SKM-1 treated with dmso at 0.1 percent for 144 hours (cell line): ENCODE results near the gene PPP5C.

Source experiments
- DNase-seq: peaks from one replicate; lab custom pipeline; 2025; ENCODE audit not compliant: unreplicated experiment; lab: John Stamatoyannopoulos, UW

PPP5C gene

GRCh38 chr19:46330319-46330918, 16.5 kb upstream of the PPP5C start:
- DNase-seq: no peak

DNA sequence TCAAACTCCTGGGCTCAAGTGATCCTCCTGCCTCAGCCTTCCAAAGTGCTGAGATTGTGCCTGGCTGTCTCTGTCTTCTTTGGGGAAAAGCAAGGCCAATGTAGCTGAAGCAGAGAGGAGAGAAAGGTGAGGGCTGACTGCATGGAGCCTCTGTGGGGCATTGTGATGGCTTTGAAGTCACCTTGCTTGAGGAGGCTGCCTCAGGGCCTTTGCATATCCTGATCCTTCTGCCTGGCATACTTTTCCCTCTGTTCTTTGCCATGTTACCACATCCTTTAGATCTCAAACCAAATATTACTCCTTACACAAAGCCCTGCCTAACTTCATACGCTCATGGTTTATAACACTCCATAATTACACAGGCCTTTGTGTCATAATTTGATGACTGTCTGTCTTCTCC, 9.4 kb upstream of the PPP5C start:
- DNase-seq: no peak

GRCh38 chr19:46339446-46339845, 7.4 kb upstream of the PPP5C start:
- DNase-seq: no peak

GRCh38 chr19:46340051-46340659, 6.7 kb upstream of the PPP5C start:
- DNase-seq: no peak

GRCh38 chr19:46341937-46342336, 5.0 kb upstream of the PPP5C start:
- DNase-seq: no peak

DNA sequence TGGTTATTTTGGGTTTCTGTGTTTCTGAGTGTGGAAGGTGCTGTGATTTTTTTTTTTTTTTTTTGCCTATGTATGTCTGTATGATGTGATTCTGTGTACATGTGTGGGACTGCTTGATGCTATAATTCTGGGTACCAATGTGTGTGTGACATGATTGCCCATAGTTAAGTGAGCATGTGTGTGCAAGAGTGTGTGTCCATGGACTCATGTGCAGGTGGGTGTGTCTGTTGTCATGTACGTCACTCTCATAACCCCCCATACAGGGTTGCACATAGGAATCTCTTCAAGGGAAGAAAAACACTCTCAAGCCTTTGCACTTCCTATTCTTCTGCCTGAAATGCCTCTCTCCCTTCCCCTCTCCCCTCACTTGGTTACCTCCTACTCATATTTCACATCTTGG, 2.5 kb upstream of the PPP5C start:
- no peak for DNase-seq

DNA sequence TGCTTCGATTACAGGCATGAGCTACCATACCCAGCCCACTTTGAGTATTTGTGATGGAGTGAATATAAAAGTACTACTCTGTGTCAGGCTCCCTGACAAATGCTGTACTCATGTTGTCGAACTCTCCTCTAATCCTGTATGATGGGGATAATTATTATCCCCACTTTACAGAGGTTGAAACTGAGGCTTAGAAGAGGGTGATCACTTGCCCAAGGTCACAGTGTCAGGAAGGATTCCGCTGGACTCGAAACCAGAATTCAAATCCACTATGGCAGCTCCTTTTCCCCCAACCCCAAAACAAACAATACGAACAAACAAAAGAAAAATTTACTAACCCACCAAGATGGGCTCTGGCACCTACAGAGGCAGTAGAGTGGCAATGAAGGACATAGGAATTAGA, 1.7 kb upstream of the PPP5C start:
- DNase-seq: no peak

- DNase-seq: no peak
Measured at GRCh38 chr19:46347572-46347883, 641 bp downstream of the PPP5C start.

GRCh38 chr19:46347985-46348384, 1.1 kb downstream of the PPP5C start:
- no peak for DNase-seq

DNA sequence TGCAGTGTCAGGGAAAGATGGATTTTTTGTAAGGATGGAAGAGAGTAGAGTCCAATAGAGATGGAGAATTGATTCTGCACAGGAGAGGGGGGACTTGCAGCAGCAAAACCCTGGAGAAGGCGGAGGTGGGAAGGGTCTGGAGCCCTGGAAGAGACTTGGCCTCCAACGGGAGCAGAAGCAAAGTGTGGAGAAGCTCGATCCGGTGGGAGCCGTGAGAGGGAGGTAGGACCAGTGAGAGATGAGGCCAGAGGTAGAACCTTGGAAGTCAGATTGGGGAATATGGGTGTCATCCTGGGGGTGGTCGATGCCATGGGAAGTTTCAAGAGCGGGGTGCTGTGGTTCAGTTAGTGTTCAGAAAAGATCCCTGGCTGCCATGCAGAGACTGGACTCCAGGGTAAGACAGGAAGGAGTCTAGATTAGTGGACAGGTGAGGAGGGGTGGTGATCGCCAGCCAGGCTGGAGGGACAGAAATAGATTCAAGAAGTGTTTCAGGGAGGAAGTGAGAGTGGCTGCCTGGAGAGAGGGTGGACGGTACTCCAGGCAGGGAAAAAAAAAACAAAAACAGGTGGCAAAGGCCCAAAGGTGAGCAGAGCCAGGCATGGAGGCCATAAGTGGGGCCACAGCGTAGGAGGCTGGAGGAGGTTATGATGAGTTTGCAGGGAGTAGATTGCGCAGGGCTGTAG, 2.6 kb downstream of the PPP5C start:
- DNase-seq: no peak

DNA sequence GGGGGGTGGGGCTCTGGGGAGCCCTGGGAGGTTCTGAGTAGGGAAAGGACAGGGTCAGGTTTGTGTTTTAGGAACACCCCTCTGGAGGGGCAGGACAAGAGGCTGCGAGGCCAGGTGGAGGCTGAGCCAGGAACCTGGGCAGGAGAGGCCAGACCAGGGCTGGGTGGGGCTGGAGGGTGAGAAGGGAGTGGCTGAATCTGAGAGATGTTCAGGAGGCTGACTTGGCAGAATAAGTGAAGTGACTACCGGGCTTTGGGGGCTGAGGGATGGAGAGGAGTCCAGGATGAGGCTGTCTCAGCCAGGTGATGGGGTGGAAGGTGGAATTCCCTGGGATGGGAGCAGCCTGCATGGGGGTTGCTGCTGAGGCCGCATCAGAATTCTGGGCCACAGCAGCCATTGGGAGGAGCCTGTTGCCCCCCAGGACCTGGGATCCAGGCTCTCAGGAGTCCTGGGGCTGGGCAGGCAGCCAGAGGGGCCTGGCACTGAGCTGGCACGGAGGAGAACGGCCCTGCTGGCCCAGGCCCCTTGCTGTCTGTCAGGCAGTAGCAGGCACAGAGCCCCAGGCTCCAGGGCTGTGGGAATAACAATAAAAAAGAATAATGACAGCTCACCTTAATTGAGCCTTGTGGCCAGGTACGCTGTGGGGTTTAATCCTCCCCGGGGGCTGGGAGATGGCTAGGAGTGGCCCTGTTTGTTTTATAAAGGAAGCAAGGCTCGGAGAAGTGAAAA, 3.3 kb downstream of the PPP5C start:
- no peak for DNase-seq

- DNase-seq: no peak
Measured at GRCh38 chr19:46350758-46351159, 3.9 kb downstream of the PPP5C start.

GRCh38 chr19:46351241-46352041, 4.6 kb downstream of the PPP5C start:
- no peak for DNase-seq

DNA sequence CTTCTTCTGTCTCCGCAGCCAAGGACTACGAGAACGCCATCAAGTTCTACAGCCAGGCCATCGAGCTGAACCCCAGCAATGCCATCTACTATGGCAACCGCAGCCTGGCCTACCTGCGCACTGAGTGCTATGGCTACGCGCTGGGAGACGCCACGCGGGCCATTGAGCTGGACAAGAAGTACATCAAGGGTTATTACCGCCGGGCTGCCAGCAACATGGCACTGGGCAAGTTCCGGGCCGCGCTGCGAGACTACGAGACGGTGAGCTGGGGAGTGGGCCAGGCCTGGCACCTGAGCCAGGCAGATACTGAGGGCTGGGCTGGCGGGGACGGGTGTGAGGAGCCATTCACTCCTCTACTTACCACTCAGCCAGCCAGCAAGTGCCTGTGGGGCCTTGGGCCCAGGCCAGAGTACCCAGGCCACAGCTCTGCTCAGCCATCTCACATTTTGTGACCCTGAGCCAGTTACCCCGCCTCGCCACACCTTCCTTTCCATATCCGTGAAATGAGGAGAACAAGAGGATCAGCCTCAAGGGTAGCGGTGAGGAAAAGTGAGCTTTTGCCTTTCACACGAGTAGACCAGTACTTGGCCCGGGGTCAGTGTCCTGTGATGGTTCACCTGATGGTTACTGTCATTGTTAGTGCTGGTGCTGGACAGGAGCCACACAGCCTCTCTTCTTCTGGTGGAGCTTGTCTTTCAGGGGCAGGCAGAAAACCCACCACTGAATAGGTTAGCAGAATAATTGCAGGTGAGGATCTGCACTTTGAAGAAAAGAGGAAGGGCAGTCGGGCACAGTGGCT, 7.0 kb downstream of the PPP5C start:
- DNase-seq: no peak

DNA sequence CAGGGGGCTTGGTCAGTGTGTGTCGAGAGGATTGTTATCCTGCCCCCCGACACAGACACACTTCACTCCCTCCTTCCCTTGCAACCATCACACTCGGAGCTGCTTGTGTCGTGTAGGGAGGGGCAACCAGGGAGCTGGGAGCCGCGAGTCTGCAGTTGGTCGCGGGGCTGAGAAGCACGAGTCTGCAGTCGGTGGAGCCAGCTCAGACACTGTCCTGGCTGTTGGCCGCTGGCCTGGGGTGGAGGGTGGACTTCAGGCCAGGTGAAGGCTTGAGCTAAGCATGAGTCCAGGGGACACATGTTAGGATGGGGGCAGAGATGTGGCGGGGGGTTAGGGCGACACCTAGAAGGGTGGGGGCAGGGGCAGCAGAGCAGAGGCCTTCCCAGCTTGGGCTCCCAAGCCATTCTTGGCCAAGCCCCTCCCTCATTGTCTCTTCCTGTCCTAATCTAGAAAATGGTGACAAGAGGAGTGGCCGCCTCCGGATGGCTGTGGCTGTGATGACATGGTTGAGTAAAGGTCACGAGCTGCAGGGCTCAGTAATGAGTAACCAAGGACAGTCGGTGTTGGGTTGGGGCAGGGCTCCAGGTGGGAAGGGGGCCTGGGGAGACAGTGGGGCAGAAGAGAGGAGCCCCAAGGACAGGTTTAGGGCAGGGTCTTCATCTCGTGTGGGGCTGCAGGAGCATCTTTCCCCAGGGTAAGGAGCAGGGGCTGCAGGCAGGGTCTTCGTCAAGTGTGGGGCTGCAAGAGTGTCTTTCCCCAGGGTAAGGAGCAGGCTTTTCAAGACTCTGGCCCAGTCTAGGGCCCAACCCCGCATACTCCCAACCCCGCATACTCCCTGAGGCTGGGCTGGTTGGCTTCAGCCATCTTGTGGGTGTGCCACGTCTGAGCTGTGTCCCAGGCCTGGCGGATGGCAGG, 8.6 kb downstream of the PPP5C start:
- no peak for DNase-seq

GRCh38 chr19:46356149-46357055, 9.5 kb downstream of the PPP5C start:
- no peak for DNase-seq

DNA sequence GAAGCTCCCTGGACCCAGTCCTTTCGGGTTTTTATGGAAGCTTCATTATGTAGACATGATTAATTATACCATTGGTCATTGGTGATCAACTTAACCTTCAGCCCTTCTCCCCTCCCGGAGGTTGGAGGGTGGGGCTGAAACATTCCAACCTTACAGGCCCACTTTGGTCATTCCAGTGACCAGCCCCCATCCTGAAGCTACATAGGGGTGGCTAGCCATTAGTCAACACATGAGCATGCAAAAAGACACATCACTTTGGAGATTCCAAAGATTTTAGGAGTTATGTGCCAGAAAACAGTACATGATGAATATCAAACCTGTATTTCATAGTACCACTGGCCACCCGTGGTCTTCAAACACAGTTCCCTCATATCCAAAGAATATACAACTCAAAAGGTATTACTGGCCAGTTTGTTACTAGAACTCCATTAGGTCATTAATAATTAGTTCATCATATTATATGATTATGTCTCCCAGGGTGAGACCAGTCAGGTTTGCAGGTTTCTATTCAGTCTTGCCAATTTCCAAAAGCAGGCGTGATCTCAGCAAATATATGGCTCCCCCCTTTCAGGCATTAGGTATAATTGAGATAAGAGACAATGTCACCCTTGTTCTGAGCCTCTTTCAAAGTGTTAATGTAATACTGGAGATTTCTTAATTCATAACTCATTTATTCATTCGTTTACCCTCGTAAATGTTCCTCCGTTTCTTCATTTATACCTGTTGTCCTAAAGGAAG, 11.1 kb downstream of the PPP5C start:
- DNase-seq: no peak

GRCh38 chr19:46361915-46362314, 15.0 kb downstream of the PPP5C start:
- no peak for DNase-seq
